Panc1 (cell line): Measurements from ENCODE around the gene CCDC73. TPM values are rescaled to one million over a fixed set of nuclear protein-coding genes. Genes with fewer than 3 reads are reported as not detected.

Source experiments
- ATAC-seq: fragments of 200-7000 bp; cut with Tn5 transposase; 2 replicates; pipeline ENCODE4 v1.9.1; 2020; ENCODE audit warnings: mild to moderate bottlenecking, moderate library complexity
- BruUV-seq: library from RNA; stranded (reverse); fragments of 400-500 nt; replicated peaks from 2 replicates; lab custom pipeline; 2021; lab: Mats Ljungman, UMichigan
- CTCF ChIA-PET: fragments of 300-600 bp; sonication (Branson Sonifier 250); formaldehyde crosslinking; loops from one replicate; lab custom pipeline; 2022; ENCODE audit warnings: antibody characterized with exemption; lab: Charles Lee
- POLR2A ChIA-PET: fragments of 300-600 bp; sonication (Branson Sonifier 250); formaldehyde crosslinking; loops from one replicate; lab custom pipeline; 2022; ENCODE audit warnings: antibody characterized with exemption; lab: Charles Lee
- DNase-seq: peaks from one replicate; pipeline ENCODE4 v3.0.0-alpha.2; 2010; ENCODE audit warnings: low read depth, low spot score
- H3K27ac ChIP-seq: 2 replicates; pipeline ENCODE4 v1.5.1; 2011; ENCODE audit warnings: mild to moderate bottlenecking, low read length, inconsistent platforms
- H3K27me3 ChIP-seq: fragments of 200-500 bp; sonication (Bioruptor generic); 2 replicates; pipeline ENCODE4 v1.6.0; 2014; ENCODE audit warnings: low read length, inconsistent platforms; ENCODE audit not compliant: control insufficient read depth, insufficient read depth
- H3K36me3 ChIP-seq: fragments of 200-500 bp; sonication (Bioruptor generic); 2 replicates; pipeline ENCODE4 v1.5.1; 2014; ENCODE audit warnings: inconsistent platforms, mild to moderate bottlenecking, low read length, moderate library complexity; ENCODE audit not compliant: control insufficient read depth, insufficient read depth
- H3K4me1 ChIP-seq: 2 replicates; pipeline ENCODE4 v1.5.1; 2011; ENCODE audit warnings: inconsistent platforms, mild to moderate bottlenecking, low read length, moderate library complexity; ENCODE audit not compliant: control insufficient read depth, insufficient read depth
- H3K4me3 ChIP-seq, 2 experiments: 2 replicates each; pipeline ENCODE4 v1.5.1; 2011 to 2012; ENCODE audit warnings: low read depth in 2 of 2, low read length in 2 of 2, mild to moderate bottlenecking in 2 of 2, inconsistent platforms in 1 of 2, moderate library complexity in 1 of 2
- H3K9me3 ChIP-seq: fragments of 200-500 bp; sonication (Bioruptor generic); 2 replicates; pipeline ENCODE4 v1.5.1; 2014; ENCODE audit warnings: low read depth, mild to moderate bottlenecking, inconsistent platforms, low read length, moderate library complexity; ENCODE audit not compliant: control insufficient read depth, insufficient read depth
- POLR2AphosphoS5 ChIP-seq: IDR thresholded peaks from 2 replicates; pipeline ENCODE4 v1.6.1; 2012; ENCODE audit warnings: mild to moderate bottlenecking, low read depth, low read length, moderate library complexity
- SIN3A ChIP-seq: IDR thresholded peaks from 2 replicates; pipeline ENCODE4 v1.6.1; 2012; ENCODE audit warnings: low read depth, mild to moderate bottlenecking, low read length, moderate library complexity, borderline replicate concordance; ENCODE audit not compliant: insufficient read depth
- TCF7L2 ChIP-seq: IDR thresholded peaks from 2 replicates; pipeline ENCODE4 v1.6.1; 2011; ENCODE audit warnings: mild to moderate bottlenecking, low read depth, low read length, inconsistent platforms
- in situ Hi-C: cut with HindIII; loops from 2 replicates; pipeline ENCODE4 v1.10.0; 2016; ENCODE audit warnings: low sequenced_read_pairs, low pct_unique_long_range_greater_than_20kb
- intact Hi-C: fragments of 100-400 bp; cut with micrococcal nuclease; formaldehyde crosslinking; loops from one replicate; pipeline ENCODE4 v1.10.0; 2022; ENCODE audit not compliant: unreplicated experiment
- total RNA-seq: library from RNA; stranded (reverse); gene quantifications from one replicate; pipeline ENCODE4 v1.2.1, GENCODE V29; 2021; ENCODE audit not compliant: unreplicated experiment
- TF ChIP-seq, protein P1 (sequence below): fragments of 450-650 bp; IDR thresholded peaks from 2 replicates; pipeline ENCODE4 v1.5.1; 2017; ENCODE audit warnings: mild to moderate bottlenecking
- TF ChIP-seq, protein P2 (sequence below), 2 experiments: IDR thresholded peaks; 2 replicates each; pipeline ENCODE4 v1.6.1; 2011 to 2012; ENCODE audit warnings: low read depth in 2 of 2, control low read depth in 1 of 2, low read length in 1 of 2, mild to moderate bottlenecking in 1 of 2, moderate library complexity in 1 of 2; ENCODE audit not compliant: insufficient read depth in 1 of 2

CCDC73 gene
- total RNA-seq, 1 experiment from 2014 or later: not detected

DNA sequence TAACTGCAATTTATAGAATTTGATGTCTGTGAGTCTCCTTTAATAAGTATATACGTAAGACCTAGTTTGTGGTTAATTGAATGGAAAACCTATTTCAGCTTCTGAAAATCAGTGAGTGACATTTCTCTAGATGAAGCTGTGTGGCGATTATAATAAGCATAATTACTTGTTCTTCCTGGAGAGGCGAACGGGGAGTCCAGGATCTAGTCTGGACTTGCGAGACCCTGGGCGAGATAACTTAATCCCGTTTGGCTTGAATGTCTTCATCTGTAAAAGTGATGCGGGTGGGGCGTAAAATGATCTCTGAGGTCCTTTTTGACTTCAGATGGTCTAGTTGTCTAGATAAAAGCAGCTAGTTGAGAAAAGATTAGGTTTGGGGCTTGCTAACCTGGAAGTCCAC lies 36.3 kb upstream of the CCDC73 start:
- no peaks in the 10 kb centered on the region for H3K36me3 ChIP-seq
- ATAC-seq (no peak), DNase-seq (no peak)
- TF ChIP-seq SIN3A (no peak), TCF7L2 (no peak), POLR2AphosphoS5 (no peak)
- TF ChIP-seq, protein P1, sequence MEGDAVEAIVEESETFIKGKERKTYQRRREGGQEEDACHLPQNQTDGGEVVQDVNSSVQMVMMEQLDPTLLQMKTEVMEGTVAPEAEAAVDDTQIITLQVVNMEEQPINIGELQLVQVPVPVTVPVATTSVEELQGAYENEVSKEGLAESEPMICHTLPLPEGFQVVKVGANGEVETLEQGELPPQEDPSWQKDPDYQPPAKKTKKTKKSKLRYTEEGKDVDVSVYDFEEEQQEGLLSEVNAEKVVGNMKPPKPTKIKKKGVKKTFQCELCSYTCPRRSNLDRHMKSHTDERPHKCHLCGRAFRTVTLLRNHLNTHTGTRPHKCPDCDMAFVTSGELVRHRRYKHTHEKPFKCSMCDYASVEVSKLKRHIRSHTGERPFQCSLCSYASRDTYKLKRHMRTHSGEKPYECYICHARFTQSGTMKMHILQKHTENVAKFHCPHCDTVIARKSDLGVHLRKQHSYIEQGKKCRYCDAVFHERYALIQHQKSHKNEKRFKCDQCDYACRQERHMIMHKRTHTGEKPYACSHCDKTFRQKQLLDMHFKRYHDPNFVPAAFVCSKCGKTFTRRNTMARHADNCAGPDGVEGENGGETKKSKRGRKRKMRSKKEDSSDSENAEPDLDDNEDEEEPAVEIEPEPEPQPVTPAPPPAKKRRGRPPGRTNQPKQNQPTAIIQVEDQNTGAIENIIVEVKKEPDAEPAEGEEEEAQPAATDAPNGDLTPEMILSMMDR: no peak
- TF ChIP-seq, protein P2, sequence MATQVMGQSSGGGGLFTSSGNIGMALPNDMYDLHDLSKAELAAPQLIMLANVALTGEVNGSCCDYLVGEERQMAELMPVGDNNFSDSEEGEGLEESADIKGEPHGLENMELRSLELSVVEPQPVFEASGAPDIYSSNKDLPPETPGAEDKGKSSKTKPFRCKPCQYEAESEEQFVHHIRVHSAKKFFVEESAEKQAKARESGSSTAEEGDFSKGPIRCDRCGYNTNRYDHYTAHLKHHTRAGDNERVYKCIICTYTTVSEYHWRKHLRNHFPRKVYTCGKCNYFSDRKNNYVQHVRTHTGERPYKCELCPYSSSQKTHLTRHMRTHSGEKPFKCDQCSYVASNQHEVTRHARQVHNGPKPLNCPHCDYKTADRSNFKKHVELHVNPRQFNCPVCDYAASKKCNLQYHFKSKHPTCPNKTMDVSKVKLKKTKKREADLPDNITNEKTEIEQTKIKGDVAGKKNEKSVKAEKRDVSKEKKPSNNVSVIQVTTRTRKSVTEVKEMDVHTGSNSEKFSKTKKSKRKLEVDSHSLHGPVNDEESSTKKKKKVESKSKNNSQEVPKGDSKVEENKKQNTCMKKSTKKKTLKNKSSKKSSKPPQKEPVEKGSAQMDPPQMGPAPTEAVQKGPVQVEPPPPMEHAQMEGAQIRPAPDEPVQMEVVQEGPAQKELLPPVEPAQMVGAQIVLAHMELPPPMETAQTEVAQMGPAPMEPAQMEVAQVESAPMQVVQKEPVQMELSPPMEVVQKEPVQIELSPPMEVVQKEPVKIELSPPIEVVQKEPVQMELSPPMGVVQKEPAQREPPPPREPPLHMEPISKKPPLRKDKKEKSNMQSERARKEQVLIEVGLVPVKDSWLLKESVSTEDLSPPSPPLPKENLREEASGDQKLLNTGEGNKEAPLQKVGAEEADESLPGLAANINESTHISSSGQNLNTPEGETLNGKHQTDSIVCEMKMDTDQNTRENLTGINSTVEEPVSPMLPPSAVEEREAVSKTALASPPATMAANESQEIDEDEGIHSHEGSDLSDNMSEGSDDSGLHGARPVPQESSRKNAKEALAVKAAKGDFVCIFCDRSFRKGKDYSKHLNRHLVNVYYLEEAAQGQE (IDR thresholded peaks at IDR 0.05; ENCODE audit: insufficient read depth in 1 of 2, low read depth in 2 of 2, low read length in 1 of 2): no peak
- no peaks in the 10 kb centered on the region for H3K9me3 ChIP-seq
- H3K27me3 ChIP-seq: peaks cover 5% of the 10 kb centered on the region
- POLR2A ChIA-PET: no interaction called here
- H3K4me3 ChIP-seq: no peak overlapping the region
- intact Hi-C loops: no loop called here
- no peak overlapping the region for H3K27ac ChIP-seq
- H3K4me1 ChIP-seq: peaks cover 7% of the 10 kb centered on the region
- in situ Hi-C loops: no loop called here
- no TSS peak for BruUV-seq
- CTCF ChIA-PET: no interaction called here

DNA sequence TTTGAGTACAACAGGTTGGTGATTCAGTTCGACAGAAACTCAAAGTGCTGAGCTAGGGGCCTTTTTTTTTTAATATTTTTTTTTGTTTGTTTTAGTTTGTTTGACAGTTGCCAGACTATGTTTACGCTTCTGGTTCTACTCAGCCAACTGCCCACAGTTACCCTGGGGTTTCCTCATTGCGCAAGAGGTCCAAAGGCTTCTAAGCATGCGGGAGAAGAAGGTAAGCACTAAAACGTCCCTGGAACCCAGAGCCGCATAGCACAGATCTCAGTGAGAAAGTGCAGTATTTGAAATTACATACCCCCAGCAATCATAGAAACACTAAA lies 35.9 kb upstream of the CCDC73 start:
- POLR2A ChIA-PET: no interaction called here
- Histone ChIP-seq H3K27ac (no peak overlapping the region), H3K4me1 (peaks cover 7% of the 10 kb centered on the region), H3K4me3 (peak overlapping the region; percentile 59 to 79), H3K9me3 (no peaks in the 10 kb centered on the region), H3K27me3 (peaks cover 5% of the 10 kb centered on the region), H3K36me3 (no peaks in the 10 kb centered on the region)
- CTCF ChIA-PET: no interaction called here
- in situ Hi-C loops: no loop called here
- DNase-seq (no peak), ATAC-seq (no peak)
- TF ChIP-seq SIN3A: no peak
- intact Hi-C loops: no loop called here
- no TSS peak for BruUV-seq

DNA sequence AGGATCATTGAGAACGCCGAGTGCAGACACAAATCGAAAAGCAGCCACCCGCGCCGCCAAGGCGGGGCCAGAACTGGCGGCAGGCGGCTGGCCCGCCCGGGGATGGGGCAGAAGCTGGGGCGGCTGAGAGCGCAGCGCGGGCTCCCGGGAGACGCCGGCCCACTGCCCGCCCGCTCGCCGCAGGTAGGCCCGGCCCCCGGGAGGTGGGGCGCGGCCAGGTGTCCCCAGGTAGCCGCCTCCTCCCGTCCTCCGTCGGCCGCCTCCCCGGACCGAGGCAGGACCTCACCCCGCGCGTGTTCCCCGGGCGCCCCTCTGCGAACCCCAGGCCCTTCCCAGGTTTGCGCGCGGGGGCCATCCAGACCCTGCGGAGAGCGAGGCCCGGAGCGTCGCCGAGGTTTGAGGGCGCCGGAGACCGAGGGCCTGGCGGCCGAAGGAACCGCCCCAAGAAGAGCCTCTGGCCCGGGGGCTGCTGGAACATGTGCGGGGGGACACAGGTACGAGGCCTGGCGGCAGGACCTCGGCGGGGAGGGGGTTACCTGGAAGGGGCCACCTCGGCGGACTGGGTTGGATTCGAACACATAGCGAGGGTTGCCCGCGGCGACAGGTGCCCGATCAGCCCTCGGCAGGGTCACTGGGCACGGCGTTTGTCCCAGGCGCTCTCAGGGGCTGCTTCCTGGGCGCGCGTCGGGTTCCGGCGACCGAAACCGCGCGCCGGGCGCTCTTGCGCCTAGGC lies 35.4 kb upstream of the CCDC73 start, which contains the start of gene PRRG4:
TSS of gene PRRG4 (plus strand) at position 248 of the 733 bp plus-strand sequence. CDS start 603 bp downstream, outside the sequence.
- DNase-seq (no peak), ATAC-seq (peak; percentile 90)
- Histone ChIP-seq H3K27me3 (peaks cover 5% of the 10 kb centered on the region), H3K27ac (peak within 1 kb of the TSS; percentile 30; the same call in 1 of the 2 replicates), H3K36me3 (no peaks in the 10 kb centered on the region), H3K4me1 (peaks cover 7% of the 10 kb centered on the region), H3K9me3 (no peaks in the 10 kb centered on the region), H3K4me3 (peak within 1 kb of the TSS; percentile 59 to 79)
- TF ChIP-seq, protein P2 (IDR thresholded peaks at IDR 0.05; ENCODE audit: insufficient read depth in 1 of 2, low read depth in 2 of 2, low read length in 1 of 2): no peak
- TF ChIP-seq SIN3A: 0 out of 2 replicates have a peak, but pooled peaks have one; percentile 24
- intact Hi-C loops: no loop called here
- in situ Hi-C loops: no loop called here
- POLR2A ChIA-PET: no interaction called here
- no TSS peak for BruUV-seq
- CTCF ChIA-PET: no interaction called here
